Esophagus squamous epithelium (tissue), 4 donors: ENCODE measurements around the gene UBTD1.

Source experiments
- CTCF ChIP-seq, 6 experiments: fragments of 450-650 bp in 4 of 6; fragments of 200-600 bp in 2 of 6; sonication (generic) in 2 of 6; IDR thresholded peaks; one replicate each; pipeline ENCODE4 v1.5.1; 2016 to 2019; ENCODE audit warnings: antibody characterized with exemption in 6 of 6, mild to moderate bottlenecking in 4 of 6, moderate library complexity in 4 of 6
- POLR2A ChIP-seq, 4 donors: fragments of 450-650 bp; IDR thresholded peaks; one replicate each; pipeline ENCODE4 v1.6.1; 2017; ENCODE audit warnings: antibody characterized with exemption in 4 of 4, mild to moderate bottlenecking in 4 of 4, moderate library complexity in 3 of 4

GRCh38 chr10:97518301-97519043, 19.7 kb downstream of the UBTD1 start:
- TF ChIP-seq CTCF (IDR thresholded peaks at IDR 0.05), result no peak
- no peak for TF ChIP-seq POLR2A (IDR thresholded peaks at IDR 0.05)
